Hematopoietic multipotent progenitor cell treated with erythropoietin and hydrocortisone succinate and interleukin-3 and kit ligand, for 15 days (in vitro differentiated cells): Measurements from ENCODE around the gene LDLR.

ENCODE experiments used
- DNase-seq: peaks from one replicate; pipeline ENCODE4 v3.0.0-alpha.2; 2015; ENCODE audit warnings: low spot score

Gene LDLR

GRCh38 chr19:11089254-11090013 lies at the start of gene LDLR:
Gene LDLR (plus strand): TSS chr19:11089463. CDS start chr19:11089549, 86 bp downstream.
- DNase-seq, result peak; percentile 89

DNA sequence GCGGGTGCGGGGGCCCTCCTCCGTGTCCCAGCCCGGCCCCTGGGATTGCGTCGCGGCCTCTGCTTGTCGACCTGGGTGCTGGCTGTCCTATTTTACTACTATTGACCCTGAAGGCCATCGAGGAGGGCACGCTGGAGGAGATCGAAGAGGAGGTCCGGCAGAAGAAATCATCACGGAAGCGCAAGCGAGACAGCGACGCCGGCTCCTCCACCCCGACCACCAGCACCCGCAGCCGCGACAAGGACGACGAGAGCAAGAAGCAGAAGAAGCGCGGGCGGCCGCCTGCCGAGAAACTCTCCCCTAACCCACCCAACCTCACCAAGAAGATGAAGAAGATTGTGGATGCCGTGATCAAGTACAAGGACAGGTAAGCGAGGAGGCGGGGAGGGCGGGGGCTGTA lies 48.1 kb upstream of the LDLR start:
- DNase-seq, result no peak

DNA sequence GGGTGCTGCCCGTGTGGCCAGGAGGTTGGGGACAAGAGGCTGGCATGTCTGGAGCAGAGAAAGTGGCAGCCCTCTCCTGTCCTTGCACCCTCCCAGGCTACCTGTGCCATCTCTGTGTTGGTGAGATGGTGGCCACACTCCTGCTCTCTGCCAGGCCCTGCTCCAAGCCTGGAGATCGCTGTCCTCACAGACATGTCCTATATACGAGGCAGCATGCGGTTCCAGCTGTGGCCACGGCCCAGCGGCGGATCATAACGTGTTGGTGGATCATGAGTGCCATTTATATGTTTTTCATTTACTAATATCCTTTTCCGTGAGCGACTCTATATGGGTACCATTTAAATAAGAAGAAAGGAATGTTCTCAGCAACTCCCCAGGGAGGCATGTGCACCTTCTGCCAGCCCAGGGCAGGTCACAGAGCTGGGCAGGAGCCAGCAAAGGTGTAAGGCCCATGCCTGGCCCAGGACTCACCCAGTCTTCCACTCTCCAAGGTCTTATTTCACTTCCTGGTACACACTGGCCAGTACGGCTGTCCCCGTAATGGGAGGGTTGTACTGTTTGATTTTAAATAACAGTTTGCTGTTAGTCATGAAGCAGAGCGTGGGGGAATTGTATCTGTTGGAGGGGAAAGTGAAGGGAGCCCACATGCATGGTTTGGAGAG lies 47.2 kb upstream of the LDLR start:
- DNase-seq, result no peak

DNA sequence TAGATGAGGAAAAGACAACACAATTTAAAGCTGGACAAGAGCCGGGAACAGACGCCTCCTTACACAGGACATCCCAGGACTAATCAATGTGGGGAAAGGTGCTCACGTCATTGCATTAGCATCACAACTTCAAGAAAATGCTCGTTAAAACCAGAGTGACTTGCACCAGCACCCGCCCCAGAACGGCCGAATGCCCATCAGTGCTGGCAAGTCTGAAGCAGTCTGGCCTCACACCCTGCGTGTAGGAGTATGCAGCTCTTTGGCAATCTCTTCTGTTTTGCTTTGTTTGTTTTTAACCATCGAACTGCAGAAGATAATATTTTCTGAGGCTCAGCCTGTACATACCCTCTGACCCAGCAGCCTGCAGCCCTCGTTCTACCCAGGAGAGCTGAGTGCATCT lies 44.8 kb upstream of the LDLR start:
- DNase-seq, result no peak

- DNase-seq, result no peak
Observed at GRCh38 chr19:11045536-11045935, 43.7 kb upstream of the LDLR start.

GRCh38 chr19:11046605-11047354 lies 42.5 kb upstream of the LDLR start:
- DNase-seq, result no peak

DNA sequence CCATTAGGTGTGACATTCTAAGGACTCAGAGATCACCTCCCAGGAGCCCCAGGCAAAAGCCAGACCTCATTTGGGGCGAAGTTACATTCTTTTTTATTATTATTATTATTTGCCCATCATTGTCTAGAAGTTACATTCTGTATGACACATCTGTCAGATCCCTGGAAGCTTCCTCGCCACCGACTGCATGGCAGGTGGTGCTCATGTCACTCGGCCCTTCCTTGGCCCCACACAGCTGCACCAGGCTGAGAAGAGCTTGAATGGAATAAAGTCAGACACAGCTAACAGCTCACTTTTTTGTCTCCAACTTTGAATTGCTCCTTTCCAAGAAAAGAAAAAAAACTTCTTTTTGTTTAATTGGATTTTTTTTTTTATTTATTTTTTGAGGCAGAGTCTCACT lies 41.4 kb upstream of the LDLR start:
- DNase-seq, result no peak

- DNase-seq, result no peak
Observed at GRCh38 chr19:11050323-11051114, 38.7 kb upstream of the LDLR start.

GRCh38 chr19:11053817-11054195 lies 35.5 kb upstream of the LDLR start:
- DNase-seq, result no peak

DNA sequence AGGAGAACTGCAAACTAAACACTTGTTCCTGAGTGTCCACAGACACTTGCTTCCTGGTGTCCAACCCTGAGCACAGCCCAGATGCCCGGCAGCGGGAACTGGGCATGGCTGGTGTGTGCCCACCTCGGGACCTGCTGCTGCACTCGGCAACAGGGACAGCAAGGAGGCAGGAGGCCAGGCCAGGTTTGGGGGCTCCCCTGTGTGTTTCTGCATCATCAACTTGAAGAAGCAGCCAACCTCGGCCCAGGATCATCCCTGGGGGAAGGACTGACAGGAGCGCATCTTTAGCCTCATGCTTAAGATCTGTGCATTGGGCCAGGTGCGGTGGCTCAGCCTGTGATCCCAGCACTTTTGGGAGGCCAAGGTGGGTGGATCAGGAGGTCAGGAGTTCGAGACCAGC lies 35.1 kb upstream of the LDLR start:
- no peak for DNase-seq

GRCh38 chr19:11054628-11055027 lies 34.6 kb upstream of the LDLR start:
- DNase-seq, result no peak

- DNase-seq, result no peak
Observed at GRCh38 chr19:11058246-11059030, 30.8 kb upstream of the LDLR start.

DNA sequence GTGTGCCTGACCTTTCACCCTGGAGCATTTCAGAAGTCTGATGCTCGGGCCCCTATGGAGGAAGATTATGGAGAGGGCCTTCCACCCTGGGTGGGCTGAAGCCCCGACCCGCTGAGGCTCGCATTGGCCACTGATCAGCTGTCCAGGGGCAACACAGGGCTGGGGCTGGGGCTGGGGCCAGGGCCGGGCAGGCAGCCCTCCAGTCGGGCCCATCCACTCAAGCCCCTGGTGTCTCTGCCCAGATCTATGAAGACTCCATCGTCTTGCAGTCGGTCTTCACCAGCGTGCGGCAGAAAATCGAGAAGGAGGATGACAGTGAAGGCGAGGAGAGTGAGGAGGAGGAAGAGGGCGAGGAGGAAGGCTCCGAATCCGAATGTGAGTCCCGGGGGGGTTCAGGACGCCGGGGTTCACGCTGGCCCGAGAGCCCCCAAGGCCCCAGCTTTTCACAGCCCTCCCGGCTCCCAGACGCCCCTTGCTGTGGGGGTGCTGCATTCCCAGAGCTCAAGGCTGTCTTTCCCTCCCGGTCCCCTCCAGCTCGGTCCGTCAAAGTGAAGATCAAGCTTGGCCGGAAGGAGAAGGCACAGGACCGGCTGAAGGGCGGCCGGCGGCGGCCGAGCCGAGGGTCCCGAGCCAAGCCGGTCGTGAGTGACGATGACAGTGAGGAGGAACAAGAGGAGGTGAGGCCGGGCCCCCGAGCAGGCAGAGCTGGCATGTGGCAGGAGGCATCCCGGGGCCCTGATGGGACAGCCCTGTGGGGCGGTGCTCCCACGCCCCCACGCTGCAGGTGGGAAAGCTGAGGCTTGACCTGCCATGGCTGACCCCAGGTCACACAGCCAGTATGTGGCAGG lies 29.5 kb upstream of the LDLR start:
- no peak for DNase-seq

DNA sequence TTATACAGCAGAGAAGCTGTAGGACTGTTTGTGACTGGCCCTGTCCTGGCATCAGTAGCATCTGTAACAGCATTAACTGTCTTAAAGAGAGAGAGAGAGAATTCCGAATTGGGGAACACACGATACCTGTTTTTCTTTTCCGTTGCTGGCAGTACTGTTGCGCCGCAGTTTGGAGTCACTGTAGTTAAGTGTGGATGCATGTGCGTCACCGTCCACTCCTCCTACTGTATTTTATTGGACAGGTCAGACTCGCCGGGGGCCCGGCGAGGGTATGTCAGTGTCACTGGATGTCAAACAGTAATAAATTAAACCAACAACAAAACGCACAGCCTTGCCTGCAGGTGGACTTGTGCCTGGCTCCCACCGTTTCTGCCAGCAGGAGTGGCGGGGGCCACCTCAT lies 27.3 kb upstream of the LDLR start:
- no peak for DNase-seq

GRCh38 chr19:11063434-11063833 lies 25.8 kb upstream of the LDLR start:
- DNase-seq, result no peak

GRCh38 chr19:11064831-11065303 lies 24.4 kb upstream of the LDLR start:
- DNase-seq, result peak; percentile 62

GRCh38 chr19:11066326-11066725 lies 22.9 kb upstream of the LDLR start:
- DNase-seq, result no peak

DNA sequence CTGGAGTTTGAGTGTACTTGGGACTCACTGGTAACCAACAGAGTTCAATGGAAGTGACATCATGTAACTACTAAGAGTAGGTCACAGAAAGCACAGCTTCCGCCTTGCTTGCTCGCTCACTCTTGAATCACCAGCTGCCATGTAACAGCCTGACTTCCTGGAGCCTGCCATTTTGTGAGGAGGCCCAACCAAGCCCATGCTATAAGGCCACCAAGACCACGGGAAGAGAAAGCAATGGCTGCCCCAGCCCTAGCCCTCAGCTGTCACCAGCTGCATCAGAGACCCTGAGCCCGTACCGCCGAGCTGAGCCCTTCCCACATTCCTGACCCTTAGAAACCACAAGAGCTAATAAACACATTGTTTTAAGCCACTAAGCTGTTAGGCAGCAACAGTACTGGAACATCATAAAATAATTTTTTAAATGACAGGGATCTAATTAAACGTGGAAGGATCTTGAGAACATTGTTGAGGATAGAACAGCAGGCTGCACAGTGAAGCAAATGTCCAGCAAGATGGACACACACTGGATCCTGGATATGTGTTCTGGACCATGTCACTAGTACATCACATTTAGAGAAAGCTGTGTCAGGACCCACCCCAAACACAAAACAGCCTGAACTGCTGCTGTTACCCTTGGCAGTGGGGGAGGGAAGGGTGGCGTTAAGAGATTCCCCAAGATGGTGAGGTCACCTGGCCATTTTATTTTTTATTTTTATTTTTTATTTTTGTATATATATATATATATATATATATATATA lies 21.7 kb upstream of the LDLR start:
- no peak for DNase-seq

GRCh38 chr19:11069561-11069960 lies 19.7 kb upstream of the LDLR start:
- DNase-seq, result no peak

DNA sequence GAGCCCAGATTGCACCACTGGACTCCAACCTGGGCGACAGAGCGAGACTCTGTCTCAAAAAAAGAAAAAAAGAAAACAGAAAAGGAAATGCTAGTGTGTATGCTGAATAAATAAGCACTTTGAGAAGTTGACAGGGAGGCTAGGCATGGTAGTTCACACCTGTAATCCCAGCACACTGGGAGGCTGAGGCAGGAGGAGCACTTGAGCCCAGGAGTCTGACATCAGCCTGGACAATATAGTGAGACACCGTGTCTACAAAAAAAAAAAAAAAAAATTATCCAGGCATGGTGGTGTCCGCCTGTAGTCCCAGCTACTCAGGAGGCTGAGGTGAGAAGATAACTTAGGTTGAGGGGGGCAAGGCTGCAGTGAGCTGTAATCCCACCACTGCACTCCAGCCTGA lies 19.1 kb upstream of the LDLR start:
- DNase-seq, result no peak
